Activated gamma-delta T cell treated with anti-CD3 and anti-CD28 coated beads, Interleukin-2, amount 50 U/mL, for 16 hours (primary cell): ENCODE data around the gene PLA2G12A.

Source experiments
- DNase-seq: peaks from one replicate; pipeline ENCODE4 v3.0.0-alpha.2; 2020; ENCODE audit warnings: low read depth

PLA2G12A gene

DNA sequence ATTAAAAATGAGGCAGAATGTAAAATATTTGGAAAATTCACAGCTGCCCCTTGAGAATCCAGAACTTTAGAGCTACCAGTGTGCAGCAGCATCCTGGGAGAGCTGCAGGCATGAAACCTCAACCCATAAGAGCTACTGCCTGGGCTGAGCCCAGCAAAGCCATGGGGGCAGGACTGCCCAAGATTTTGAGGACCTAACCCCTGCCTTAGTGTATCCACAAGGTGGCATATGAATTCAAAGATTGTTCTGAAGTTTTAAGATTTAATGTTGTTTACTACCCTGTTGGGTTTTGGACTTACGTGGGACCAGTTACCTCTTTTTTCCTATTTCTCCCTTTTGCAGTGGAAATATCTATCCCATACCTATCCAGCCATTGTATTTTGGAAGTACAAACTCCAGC is 53.0 kb downstream of the PLA2G12A start:
- DNase-seq, result no peak

DNA sequence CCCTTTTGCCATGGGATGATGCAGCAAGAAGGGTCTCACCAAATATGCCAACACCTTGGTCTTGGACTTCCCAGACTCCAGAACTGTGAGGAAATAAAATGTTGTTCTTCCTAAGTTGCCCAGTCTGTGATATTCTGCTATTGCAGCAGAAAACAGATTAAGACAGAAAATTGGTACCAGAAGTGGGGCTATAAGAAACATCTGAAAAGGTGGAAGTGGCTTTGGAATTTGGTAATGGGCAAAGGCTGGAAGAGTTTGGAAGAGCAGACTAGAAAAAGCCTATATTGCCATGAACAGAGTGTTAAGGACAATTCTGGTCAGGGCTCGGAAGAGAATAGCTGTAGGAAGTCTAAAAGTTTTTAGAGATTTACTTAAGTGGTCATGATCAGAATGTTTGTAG is 54.0 kb downstream of the PLA2G12A start:
- no peak for DNase-seq

DNA sequence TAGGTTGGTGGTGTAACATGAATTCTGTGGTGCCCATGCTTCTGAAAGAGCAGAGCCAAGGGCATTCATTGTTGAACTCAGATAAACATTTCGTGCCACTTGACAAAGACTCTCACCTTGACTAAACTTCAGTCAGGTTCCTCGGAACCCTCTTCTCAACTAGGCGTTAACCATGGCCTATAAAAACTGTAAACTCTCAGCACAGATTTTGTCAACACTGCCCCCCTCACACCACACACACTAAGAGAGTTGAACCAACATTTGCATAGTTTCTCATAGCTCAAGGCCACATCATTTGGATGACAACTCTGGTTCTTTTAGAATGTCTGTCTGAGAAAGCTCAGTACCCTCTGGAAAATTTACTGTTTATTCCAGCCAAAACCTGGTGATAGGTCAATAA is 54.7 kb downstream of the PLA2G12A start:
- DNase-seq, result no peak

DNA sequence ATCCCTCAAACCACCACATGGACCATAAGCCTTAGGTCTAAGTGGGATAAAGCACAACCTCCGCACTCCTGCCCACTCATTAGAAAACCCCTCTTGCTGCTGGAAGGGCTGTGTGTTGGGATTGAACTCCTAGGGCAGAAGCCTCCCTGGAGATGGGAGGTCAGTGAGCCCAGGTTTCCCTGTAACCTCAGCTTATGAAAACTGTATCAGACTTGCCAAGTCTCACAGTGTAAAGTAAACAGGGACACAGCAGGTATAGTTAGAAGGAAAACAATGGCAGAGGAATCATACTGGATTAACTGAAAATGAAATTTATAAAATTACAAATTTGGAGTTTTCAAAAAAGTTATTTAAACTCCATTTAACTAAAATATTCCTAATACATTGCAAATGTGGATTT is 56.6 kb downstream of the PLA2G12A start:
- DNase-seq, result no peak

DNA sequence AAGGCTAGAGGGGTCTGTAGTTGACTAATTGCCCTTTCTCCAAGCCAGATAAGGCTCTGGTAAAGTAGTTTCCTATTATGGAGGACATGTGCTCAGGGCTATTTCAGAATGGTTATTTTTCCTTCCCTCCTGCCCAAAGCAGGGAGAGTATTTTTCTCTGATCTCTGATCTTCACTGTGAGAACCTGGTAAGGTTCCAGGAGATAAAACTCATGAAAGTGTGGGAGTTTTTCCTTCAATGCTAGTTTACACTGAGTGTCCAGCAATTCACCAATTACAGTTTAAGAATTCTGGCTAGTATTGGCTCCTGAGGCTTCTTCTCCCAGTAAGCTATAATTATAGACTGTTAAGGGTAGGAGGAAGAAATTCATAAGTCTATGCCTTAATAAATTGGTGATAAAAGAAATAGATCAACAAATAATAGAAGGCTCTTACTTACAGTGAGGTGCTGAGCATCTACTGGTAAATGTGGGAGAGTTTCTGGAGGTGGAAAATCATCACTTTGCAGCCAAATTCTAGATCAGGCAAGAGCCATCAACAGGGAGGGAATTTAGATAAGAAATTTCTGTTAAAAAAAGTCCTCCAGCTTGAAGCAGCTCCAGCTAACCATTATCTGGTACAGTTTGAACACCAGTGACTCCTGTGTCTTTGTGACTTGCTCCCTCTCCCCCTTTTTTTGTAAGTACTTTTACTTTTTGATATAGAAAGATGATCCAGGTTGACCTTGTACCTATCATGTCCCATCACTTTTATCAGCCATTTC is 57.5 kb downstream of the PLA2G12A start:
- no peak for DNase-seq

DNA sequence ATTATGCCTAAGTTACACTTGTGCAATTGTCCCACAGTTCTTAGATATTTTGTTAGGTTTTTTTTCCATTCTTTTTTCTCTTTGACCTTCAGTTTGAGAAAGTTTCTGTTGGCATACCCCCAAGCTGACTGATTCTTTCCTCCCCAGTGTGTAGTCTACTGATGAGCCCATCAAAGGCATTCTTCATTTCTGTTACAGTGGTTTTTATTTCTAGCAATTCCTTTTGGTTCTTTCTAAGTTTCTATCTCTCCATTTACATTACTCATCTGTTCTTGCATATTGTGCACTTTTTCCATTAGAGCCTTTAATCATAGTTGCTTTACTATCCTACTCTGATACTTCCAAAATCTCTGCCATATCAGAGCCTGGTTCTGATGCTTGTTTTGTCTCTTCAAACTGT is 58.5 kb downstream of the PLA2G12A start:
- no peak for DNase-seq

DNA sequence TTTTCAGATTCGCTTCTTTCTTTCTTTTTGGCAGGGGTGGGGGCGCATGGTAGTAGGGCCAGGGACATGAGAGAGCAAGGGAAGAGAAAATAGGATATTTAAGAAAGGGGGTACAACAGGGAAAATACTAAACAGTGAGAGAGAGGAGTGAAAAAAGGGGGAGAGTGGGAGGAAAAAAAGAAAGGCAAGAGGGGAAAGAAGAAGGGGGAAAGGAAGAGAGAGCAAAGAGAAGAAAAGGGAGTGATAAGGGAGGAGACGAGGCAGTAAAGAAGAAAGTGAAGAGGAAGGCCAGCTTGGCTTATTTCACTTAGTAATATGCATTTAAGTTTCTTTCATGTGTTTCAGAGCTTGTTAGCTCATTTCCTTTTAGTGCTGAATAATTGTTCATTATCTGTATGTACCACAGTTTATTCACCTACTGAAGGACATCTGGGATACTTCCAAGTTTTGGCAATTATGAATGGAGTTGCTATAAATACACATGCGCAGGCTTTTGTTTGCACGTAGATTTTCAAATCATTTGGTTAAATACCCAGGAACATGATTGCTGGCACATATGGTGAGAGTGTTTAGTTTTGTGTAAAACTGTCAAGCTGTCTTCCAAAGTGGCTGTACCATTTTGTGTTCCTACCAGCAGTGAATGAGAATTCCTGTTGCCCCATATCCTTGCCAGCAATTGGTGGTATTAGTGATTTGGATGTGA is 63.9 kb downstream of the PLA2G12A start:
- no peak for DNase-seq

DNA sequence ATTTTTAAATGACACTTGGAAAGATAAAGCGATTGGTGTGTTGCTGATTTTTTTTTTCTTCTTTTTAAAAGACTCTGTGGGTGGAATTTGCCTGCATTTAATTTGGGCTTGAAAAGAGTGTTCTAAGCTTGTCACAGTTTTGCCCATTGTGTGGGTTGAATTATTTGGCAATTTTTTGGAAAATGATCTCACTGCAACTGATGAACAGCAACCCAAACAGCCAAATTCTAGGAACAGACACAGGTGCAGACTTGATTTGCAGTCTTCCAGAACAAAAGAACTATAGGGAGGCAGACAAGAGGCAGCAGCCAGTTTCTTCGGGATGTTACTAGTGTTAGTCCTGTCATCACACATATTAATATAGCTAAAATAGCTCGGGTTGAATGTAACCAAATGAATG is 67.1 kb downstream of the PLA2G12A start:
- no peak for DNase-seq

DNA sequence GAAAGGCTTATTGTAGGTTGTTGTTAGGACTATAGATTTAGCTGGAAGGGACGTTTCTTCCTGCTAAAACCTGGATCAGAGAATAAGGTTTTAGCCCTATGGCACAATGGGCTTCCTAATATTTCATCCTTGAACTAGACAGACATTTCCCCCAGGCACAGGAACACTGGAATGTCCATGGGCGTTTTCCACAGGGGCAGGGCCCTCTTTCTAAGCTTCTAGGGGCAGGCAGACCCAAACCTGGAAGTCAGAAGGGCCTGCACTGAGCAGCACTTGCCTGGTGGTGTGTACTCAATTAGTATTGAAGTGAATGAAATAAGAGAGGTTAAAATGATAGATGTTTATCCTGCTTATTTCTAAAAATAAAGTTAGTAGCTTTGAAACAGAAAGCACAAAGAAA is 67.8 kb downstream of the PLA2G12A start:
- DNase-seq, result no peak
